Measurements from ENCODE around the gene SHISA7. TPM values are rescaled to one million over a fixed set of nuclear protein-coding genes. Genes with fewer than 3 reads are reported as not detected.

The SHISA7 gene
- total RNA-seq, 2 experiments from 2014 or later: not detected

DNA sequence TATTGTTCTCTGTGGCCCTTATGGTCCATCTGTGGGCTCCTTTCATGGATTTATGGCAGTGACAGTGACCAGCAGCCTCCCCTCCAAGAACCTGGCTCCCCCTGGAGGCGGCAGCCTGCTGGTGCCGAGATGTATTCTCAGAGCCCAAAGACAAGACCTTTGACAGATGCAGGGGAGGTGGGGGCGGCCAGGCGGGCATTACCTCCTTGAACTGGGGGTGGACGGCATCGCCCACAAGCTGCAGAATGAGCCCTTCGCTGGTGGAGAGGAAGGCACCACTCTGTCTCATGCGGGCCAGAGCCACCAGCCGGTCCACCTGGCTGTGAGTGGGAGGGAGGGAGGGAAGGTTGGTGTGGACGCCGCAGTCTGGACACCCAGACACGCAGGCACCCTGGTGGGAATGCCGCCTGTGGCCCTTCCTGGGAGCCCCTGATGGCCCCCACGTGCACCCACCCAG, 11.7 kb upstream of the SHISA7 start:
- H3K4me2 ChIP-seq (ENCODE audit: low read length): no peak overlapping the region
- no peaks in the 10 kb centered on the region for H3K9me2 ChIP-seq (ENCODE audit: insufficient read depth, low read length)
- no peak overlapping the region for H3K4me3 ChIP-seq (ENCODE audit: low read depth, low read length, poor library complexity, severe bottlenecking)
- ChIA-PET CTCF (ENCODE audit: unreplicated experiment) (no interaction called here), POLR2A (no interaction called here)
- no peaks in the 10 kb centered on the region for H3K79me2 ChIP-seq (ENCODE audit: insufficient read depth, low read depth, low read length)
- peaks cover 3% of the 10 kb centered on the region for H3K4me1 ChIP-seq (ENCODE audit: insufficient read depth, low read length, poor library complexity, severe bottlenecking)
- intact Hi-C loops (cut with micrococcal nuclease; ENCODE audit: unreplicated experiment): no loop called here
- TF ChIP-seq, protein P1, sequence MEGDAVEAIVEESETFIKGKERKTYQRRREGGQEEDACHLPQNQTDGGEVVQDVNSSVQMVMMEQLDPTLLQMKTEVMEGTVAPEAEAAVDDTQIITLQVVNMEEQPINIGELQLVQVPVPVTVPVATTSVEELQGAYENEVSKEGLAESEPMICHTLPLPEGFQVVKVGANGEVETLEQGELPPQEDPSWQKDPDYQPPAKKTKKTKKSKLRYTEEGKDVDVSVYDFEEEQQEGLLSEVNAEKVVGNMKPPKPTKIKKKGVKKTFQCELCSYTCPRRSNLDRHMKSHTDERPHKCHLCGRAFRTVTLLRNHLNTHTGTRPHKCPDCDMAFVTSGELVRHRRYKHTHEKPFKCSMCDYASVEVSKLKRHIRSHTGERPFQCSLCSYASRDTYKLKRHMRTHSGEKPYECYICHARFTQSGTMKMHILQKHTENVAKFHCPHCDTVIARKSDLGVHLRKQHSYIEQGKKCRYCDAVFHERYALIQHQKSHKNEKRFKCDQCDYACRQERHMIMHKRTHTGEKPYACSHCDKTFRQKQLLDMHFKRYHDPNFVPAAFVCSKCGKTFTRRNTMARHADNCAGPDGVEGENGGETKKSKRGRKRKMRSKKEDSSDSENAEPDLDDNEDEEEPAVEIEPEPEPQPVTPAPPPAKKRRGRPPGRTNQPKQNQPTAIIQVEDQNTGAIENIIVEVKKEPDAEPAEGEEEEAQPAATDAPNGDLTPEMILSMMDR (conservative IDR thresholded peaks at IDR 0.05; ENCODE audit: low read length): peak; percentile 80
- TF ChIP-seq EZH2phosphoT487 (IDR thresholded peaks at IDR 0.05; ENCODE audit: borderline replicate concordance, low read depth, low read length): no peak
- BruUV-seq (replicated peaks): no TSS peak
- H3K27ac ChIP-seq (ENCODE audit: low read depth, low read length, poor library complexity, severe bottlenecking): no peak overlapping the region
- no peak overlapping the region for H2AFZ ChIP-seq (ENCODE audit: low read length)
- H4K20me1 ChIP-seq (ENCODE audit: insufficient read depth, low read length): no peaks in the 10 kb centered on the region
- peaks cover 15% of the 10 kb centered on the region for H3K36me3 ChIP-seq (ENCODE audit: insufficient read depth, low read length)
- no peaks in the 10 kb centered on the region for H3K9me3 ChIP-seq (ENCODE audit: low read length)
- DNase-seq (ENCODE audit: low spot score): peak; percentile 58

DNA sequence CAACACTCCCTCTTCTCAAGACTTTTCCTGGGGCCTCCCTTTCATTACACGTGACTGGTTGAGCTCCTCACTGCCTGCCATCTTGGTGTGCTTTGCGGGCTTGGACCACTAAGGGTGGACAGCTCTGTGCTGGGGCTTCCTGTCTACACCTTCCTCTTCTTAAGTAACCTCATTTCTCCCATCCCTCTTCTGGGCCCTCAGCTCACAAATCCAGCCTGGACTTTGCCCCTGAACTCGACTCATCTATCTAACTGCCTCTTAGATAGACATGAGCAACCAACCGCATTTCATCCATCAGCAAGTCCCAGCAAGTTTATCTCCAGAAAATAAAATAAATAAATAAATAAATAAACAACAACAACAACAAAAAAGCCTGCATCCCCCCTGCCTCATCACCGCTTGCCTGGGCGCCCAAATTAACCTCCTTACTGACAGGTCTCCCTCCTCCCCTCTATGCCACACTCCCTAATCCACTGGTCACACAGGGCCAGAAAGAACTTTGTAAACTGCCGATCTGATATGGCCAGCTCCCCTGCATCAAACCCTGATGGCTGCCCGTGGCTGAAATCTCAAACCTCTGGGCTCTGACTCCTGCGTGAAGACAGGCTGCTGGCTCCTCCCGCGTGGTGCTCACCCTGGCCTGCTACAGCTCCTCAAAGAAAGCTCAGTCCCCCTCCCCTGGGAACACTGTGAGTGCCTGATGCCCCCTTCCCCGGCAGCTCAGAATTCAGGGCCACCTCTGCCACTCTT, 10.6 kb upstream of the SHISA7 start:
- no peak overlapping the region for H2AFZ ChIP-seq (ENCODE audit: low read length)
- H3K9me3 ChIP-seq (ENCODE audit: low read length): no peaks in the 10 kb centered on the region
- peaks cover 15% of the 10 kb centered on the region for H3K36me3 ChIP-seq (ENCODE audit: insufficient read depth, low read length)
- no peaks in the 10 kb centered on the region for H3K79me2 ChIP-seq (ENCODE audit: insufficient read depth, low read depth, low read length)
- no peaks in the 10 kb centered on the region for H3K9me2 ChIP-seq (ENCODE audit: insufficient read depth, low read length)
- H3K27ac ChIP-seq (ENCODE audit: low read depth, low read length, poor library complexity, severe bottlenecking): no peak overlapping the region
- CTCF ChIA-PET (ENCODE audit: unreplicated experiment): no interaction called here
- no peak for DNase-seq (ENCODE audit: low spot score)
- BruUV-seq (replicated peaks): no TSS peak
- H3K4me1 ChIP-seq (ENCODE audit: insufficient read depth, low read length, poor library complexity, severe bottlenecking): peaks cover 3% of the 10 kb centered on the region
- POLR2A ChIA-PET: no interaction called here
- H4K20me1 ChIP-seq (ENCODE audit: insufficient read depth, low read length): no peaks in the 10 kb centered on the region
- no peak for TF ChIP-seq EZH2phosphoT487 (IDR thresholded peaks at IDR 0.05; ENCODE audit: borderline replicate concordance, low read depth, low read length)
- TF ChIP-seq, protein P1 (conservative IDR thresholded peaks at IDR 0.05; ENCODE audit: low read length): no peak
- H3K4me3 ChIP-seq (ENCODE audit: low read depth, low read length, poor library complexity, severe bottlenecking): no peak overlapping the region
- H3K4me2 ChIP-seq (ENCODE audit: low read length): no peak overlapping the region
- intact Hi-C loops (cut with micrococcal nuclease; ENCODE audit: unreplicated experiment): no loop called here

DNA sequence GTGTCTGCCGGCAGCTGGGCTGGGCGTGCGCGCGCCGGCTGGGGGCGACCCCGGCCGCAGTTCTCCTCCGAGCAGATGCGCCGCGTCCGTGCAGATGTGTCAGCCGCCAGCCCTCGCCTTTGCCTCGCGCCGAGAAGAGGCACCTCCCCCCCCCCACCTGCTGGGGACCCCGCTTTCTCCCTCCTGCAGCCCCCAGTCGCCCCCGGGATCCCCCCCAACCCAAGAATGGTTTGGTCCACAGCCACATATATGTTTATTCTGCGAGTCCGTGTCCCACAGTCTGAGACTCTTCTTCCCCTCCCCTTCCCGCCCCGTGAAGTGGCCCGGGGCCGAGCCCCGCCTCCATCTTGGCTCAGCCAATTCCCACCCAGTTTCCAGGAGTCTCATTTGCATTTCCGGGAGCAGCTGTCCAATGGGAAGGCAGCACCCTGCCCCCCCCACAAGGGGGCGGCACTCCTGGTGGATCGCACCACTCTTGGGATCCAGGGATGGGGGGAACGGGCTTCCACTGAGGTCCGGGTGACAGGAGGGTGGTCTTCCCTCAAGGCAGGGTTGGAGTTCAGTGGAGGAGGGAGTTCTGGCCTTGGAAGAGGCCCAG, 9.7 kb upstream of the SHISA7 start:
- H3K4me1 ChIP-seq (ENCODE audit: insufficient read depth, low read length, poor library complexity, severe bottlenecking): peaks cover 2% of the 10 kb centered on the region
- H3K4me3 ChIP-seq (ENCODE audit: low read depth, low read length, poor library complexity, severe bottlenecking): no peak overlapping the region
- H3K79me2 ChIP-seq (ENCODE audit: insufficient read depth, low read depth, low read length): no peaks in the 10 kb centered on the region
- H4K20me1 ChIP-seq (ENCODE audit: insufficient read depth, low read length): no peaks in the 10 kb centered on the region
- intact Hi-C loops (cut with micrococcal nuclease; ENCODE audit: unreplicated experiment): no loop called here
- ChIA-PET POLR2A (no interaction called here), CTCF (ENCODE audit: unreplicated experiment) (no interaction called here)
- H3K36me3 ChIP-seq (ENCODE audit: insufficient read depth, low read length): peaks cover 15% of the 10 kb centered on the region
- no TSS peak for BruUV-seq (replicated peaks)
- H3K27ac ChIP-seq (ENCODE audit: low read depth, low read length, poor library complexity, severe bottlenecking): no peak overlapping the region
- no peaks in the 10 kb centered on the region for H3K9me3 ChIP-seq (ENCODE audit: low read length)
- H2AFZ ChIP-seq (ENCODE audit: low read length): no peak overlapping the region
- no peak overlapping the region; the same call in 1 of the 2 replicates for H3K4me2 ChIP-seq (ENCODE audit: low read length)
- no peaks in the 10 kb centered on the region for H3K9me2 ChIP-seq (ENCODE audit: insufficient read depth, low read length)
- TF ChIP-seq, protein P1 (conservative IDR thresholded peaks at IDR 0.05; ENCODE audit: low read length): no peak
- no peak for TF ChIP-seq EZH2phosphoT487 (IDR thresholded peaks at IDR 0.05; ENCODE audit: borderline replicate concordance, low read depth, low read length)
- peak; percentile 76 for DNase-seq (ENCODE audit: low spot score)
